OCI-LY1 (cell line): Measurements from ENCODE around the gene AGER.

Experiments used
- EZH2 ChIP-seq: fragments of 200-600 bp; sonication (generic), shearing (Covaris generic); IDR thresholded peaks from 2 replicates; pipeline ENCODE4 v1.8.0; 2017; ENCODE audit warnings: borderline replicate concordance, mixed run types, mild to moderate bottlenecking, antibody characterized with exemption, low read length, moderate library complexity, mixed read lengths
- TF ChIP-seq, protein P1 (sequence below): fragments of 200-600 bp; sonication (generic), shearing (Covaris generic); IDR thresholded peaks from 2 replicates; pipeline ENCODE4 v1.5.1; 2017; ENCODE audit warnings: mild to moderate bottlenecking, antibody characterized with exemption, low read length, moderate library complexity, mixed read lengths

DNA sequence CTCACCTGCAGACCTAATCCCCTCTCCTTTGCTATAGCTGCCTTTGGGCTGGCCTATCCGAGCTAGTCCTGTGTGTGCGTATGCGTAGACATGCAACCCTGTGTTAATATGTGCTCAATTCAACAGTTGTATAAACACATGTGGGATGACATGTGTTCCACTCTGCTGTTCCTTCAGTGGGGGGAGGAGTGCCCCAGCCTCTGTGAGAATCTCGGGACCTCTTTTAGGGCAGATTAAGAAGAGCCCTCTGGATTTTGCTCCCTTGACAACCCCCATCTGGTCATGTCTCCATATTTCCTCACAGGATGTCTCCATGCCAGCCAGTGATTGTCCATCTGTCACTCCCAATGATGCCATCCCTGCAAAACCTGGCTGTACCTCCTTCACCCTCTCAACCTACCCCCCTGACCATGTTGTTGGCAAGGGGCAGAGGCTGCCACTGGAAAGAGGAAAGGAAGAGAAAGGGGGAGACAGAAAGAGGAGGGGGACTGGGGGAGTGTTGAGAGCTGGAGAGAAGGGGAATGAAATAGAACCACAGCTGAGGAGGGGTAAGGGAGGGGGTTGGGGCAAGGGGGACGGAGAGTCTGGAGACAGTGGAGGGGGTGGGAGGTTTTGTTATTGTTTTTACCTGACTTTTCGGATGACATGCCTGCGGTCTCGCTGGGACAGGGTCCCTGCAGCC is 32.7 kb downstream of the AGER start:
- TF ChIP-seq, protein P1, sequence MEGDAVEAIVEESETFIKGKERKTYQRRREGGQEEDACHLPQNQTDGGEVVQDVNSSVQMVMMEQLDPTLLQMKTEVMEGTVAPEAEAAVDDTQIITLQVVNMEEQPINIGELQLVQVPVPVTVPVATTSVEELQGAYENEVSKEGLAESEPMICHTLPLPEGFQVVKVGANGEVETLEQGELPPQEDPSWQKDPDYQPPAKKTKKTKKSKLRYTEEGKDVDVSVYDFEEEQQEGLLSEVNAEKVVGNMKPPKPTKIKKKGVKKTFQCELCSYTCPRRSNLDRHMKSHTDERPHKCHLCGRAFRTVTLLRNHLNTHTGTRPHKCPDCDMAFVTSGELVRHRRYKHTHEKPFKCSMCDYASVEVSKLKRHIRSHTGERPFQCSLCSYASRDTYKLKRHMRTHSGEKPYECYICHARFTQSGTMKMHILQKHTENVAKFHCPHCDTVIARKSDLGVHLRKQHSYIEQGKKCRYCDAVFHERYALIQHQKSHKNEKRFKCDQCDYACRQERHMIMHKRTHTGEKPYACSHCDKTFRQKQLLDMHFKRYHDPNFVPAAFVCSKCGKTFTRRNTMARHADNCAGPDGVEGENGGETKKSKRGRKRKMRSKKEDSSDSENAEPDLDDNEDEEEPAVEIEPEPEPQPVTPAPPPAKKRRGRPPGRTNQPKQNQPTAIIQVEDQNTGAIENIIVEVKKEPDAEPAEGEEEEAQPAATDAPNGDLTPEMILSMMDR: no peak
- no peak for TF ChIP-seq EZH2
